Common myeloid progenitor, CD34-positive (primary cell): ENCODE measurements around the gene ARHGAP28.

ENCODE experiments used
- CTCF ChIA-PET: fragments of 350-600 bp; sonication (Branson Sonifier 250); formaldehyde crosslinking; loops from one replicate; lab custom pipeline; 2021; ENCODE audit warnings: antibody characterized with exemption; lab: Charles Lee
- POLR2A ChIA-PET: fragments of 350-600 bp; sonication (Branson Sonifier 250); formaldehyde crosslinking; loops from one replicate; lab custom pipeline; 2021; ENCODE audit warnings: antibody characterized with exemption; lab: Charles Lee
- DNase-seq, 3 donors: peaks; one replicate each; pipeline versions ENCODE4 v3.0.0 to v3.0.0-alpha.2; 2013
- H3K27ac ChIP-seq, 2 experiments: 1 replicate in 1 of 2; 2 replicates in 1 of 2; pipeline ENCODE4 v1.7.0; 2013; ENCODE audit warnings: inconsistent platforms in 2 of 2, low read length in 2 of 2, mild to moderate bottlenecking in 2 of 2, low read depth in 1 of 2, moderate library complexity in 1 of 2; ENCODE audit not compliant: severe bottlenecking in 2 of 2, insufficient read depth in 1 of 2, poor library complexity in 1 of 2
- H3K27me3 ChIP-seq, 5 experiments: replicated peaks in 2 of 5; 1 replicate in 3 of 5; 2 replicates in 2 of 5; pipeline versions ENCODE4 v1.6.1 to v1.7.0; 2013; ENCODE audit warnings: low read length in 4 of 5, mild to moderate bottlenecking in 2 of 5, moderate library complexity in 2 of 5, inconsistent platforms in 1 of 5; ENCODE audit not compliant: insufficient read depth in 5 of 5, control insufficient read depth in 4 of 5
- H3K36me3 ChIP-seq, 4 experiments: 1 replicate in 2 of 4; 2 replicates in 2 of 4; pipeline versions ENCODE4 v1.6.1 to v1.7.0; 2013; ENCODE audit warnings: low read length in 3 of 4, control low read depth in 1 of 4, mild to moderate bottlenecking in 1 of 4; ENCODE audit not compliant: control insufficient read depth in 4 of 4, insufficient read depth in 4 of 4
- H3K4me1 ChIP-seq, 4 experiments: 1 replicate in 3 of 4; 2 replicates in 1 of 4; pipeline versions ENCODE4 v1.6.1 to v1.7.1; 2013; ENCODE audit warnings: low read length in 3 of 4, mild to moderate bottlenecking in 3 of 4, control low read depth in 1 of 4, inconsistent platforms in 1 of 4, moderate library complexity in 1 of 4; ENCODE audit not compliant: control insufficient read depth in 4 of 4, insufficient read depth in 4 of 4; ENCODE audit errors: control extremely low read depth in 1 of 4
- H3K4me3 ChIP-seq, 7 experiments: 1 replicate in 4 of 7; 2 replicates in 3 of 7; pipeline versions ENCODE4 v1.5.1 to v1.7.0; 2013; ENCODE audit warnings: mild to moderate bottlenecking in 7 of 7, low read length in 6 of 7, moderate library complexity in 6 of 7, inconsistent platforms in 2 of 7, low read depth in 2 of 7, control low read depth in 1 of 7; ENCODE audit not compliant: insufficient read depth in 4 of 7, control insufficient read depth in 1 of 7; ENCODE audit errors: extremely low read depth in 1 of 7
- H3K9me3 ChIP-seq, 5 experiments: 1 replicate in 4 of 5; 2 replicates in 1 of 5; pipeline versions ENCODE4 v1.6.1 to v1.7.1; 2013; ENCODE audit warnings: low read length in 4 of 5, mild to moderate bottlenecking in 2 of 5, inconsistent platforms in 1 of 5, low read depth in 1 of 5, moderate library complexity in 1 of 5; ENCODE audit not compliant: control insufficient read depth in 4 of 5, insufficient read depth in 2 of 5; ENCODE audit errors: control extremely low read depth in 1 of 5
- WGBS: methylation state at CpG from one replicate; pipeline ENCODE4 v1.1.5; 2013; ENCODE audit not compliant: insufficient coverage; 5-methylcytosine and 5-hydroxymethylcytosine counted together

ARHGAP28 gene

GRCh38 chr18:6722690-6723089 lies 6.8 kb upstream of the ARHGAP28 start:
- ChIA-PET CTCF (interaction anchor here (0.7 kb wide), 1 partner anchor 241 kb away, joined by 4 read pairs; no protein-coding TSS in a partner anchor), POLR2A (no interaction called here)
- Histone ChIP-seq H3K27me3 (peaks cover 0 to 7% (median 0%) of the 10 kb centered on the region in 5 experiments), H3K36me3 (no peaks in the 10 kb centered on the region), H3K4me1 (no peaks in the 10 kb centered on the region), H3K9me3 (no peaks in the 10 kb centered on the region), H3K27ac (no peak overlapping the region), H3K4me3 (no peak overlapping the region)
- 95% methylated on average over 2 of the region's 4 CpGs for WGBS
- no peak for DNase-seq

- DNase-seq, result no peak
- no peak overlapping the region for H3K4me3 ChIP-seq
- peaks cover 0 to 4% (median 2%) of the 10 kb centered on the region in 4 experiments for H3K4me1 ChIP-seq
- WGBS, result no CpG with 5 or more reads among the region's 1 CpG
- no peaks in the 10 kb centered on the region for H3K9me3 ChIP-seq
- POLR2A ChIA-PET, result no interaction called here
- H3K27me3 ChIP-seq, result peaks cover 0 to 12% (median 0%) of the 10 kb centered on the region in 5 experiments
- CTCF ChIA-PET, result no interaction called here
- no peaks in the 10 kb centered on the region for H3K36me3 ChIP-seq
- no peak overlapping the region for H3K27ac ChIP-seq
Measured at GRCh38 chr18:6724331-6724730, 5.2 kb upstream of the ARHGAP28 start.

GRCh38 chr18:6728331-6728730 lies 1.2 kb upstream of the ARHGAP28 start:
- H3K36me3 ChIP-seq, result no peaks in the 10 kb centered on the region
- H3K27me3 ChIP-seq, result peaks cover 0 to 13% (median 4%) of the 10 kb centered on the region in 5 experiments
- no peak for DNase-seq
- H3K4me3 ChIP-seq, result no peak overlapping the region
- no peak overlapping the region for H3K27ac ChIP-seq
- ChIA-PET POLR2A (no interaction called here), CTCF (no interaction called here)
- H3K4me1 ChIP-seq, result peaks cover 4 to 10% (median 7%) of the 10 kb centered on the region in 4 experiments
- no peaks in the 10 kb centered on the region for H3K9me3 ChIP-seq
- 98% methylated on average over 5 of the region's 8 CpGs for WGBS

- Histone ChIP-seq H3K4me1 (peaks cover 4 to 10% (median 7%) of the 10 kb centered on the region in 4 experiments), H3K27me3 (peaks cover 0 to 13% (median 4%) of the 10 kb centered on the region in 5 experiments), H3K36me3 (no peaks in the 10 kb centered on the region), H3K4me3 (peak overlapping the region in 5 of 7 experiments; percentile 57 to 76 (median 67)), H3K27ac (no peak overlapping the region), H3K9me3 (no peaks in the 10 kb centered on the region)
- DNase-seq, result peak in 2 of 3 donors; percentile 20 to 28
- POLR2A ChIA-PET, result no interaction called here
- CTCF ChIA-PET, result interaction anchor here (0.5 kb wide), 1 partner anchor 87 kb away, joined by 3 read pairs; no protein-coding TSS in a partner anchor
- WGBS, result 56% methylated on average over 2 of the region's 5 CpGs
Measured at GRCh38 chr18:6728809-6729246, 688 bp upstream of the ARHGAP28 start.

GRCh38 chr18:6730416-6731221 lies 1.1 kb downstream of the ARHGAP28 start:
- H3K4me3 ChIP-seq, result peak overlapping the region in 4 of 7 experiments; percentile 23 to 76 (median 65)
- DNase-seq, result no peak

GRCh38 chr18:6731222-6731596 lies 1.7 kb downstream of the ARHGAP28 start:
- Histone ChIP-seq H3K4me1 (peaks cover 4 to 10% (median 7%) of the 10 kb centered on the region in 4 experiments), H3K9me3 (no peaks in the 10 kb centered on the region), H3K4me3 (no peak overlapping the region), H3K27me3 (peaks cover 0 to 13% (median 6%) of the 10 kb centered on the region in 5 experiments), H3K27ac (no peak overlapping the region), H3K36me3 (no peaks in the 10 kb centered on the region)
- CTCF ChIA-PET, result no interaction called here
- DNase-seq, result no peak
- POLR2A ChIA-PET, result no interaction called here
- 91% methylated on average over 5 of the region's 6 CpGs for WGBS

More at GRCh38 chr18:6730416-6731221, 1.1 kb downstream of the ARHGAP28 start:
- Histone ChIP-seq H3K36me3 (no peaks in the 10 kb centered on the region), H3K27ac (no peak overlapping the region), H3K27me3 (peaks cover 0 to 13% (median 5%) of the 10 kb centered on the region in 5 experiments), H3K9me3 (no peaks in the 10 kb centered on the region), H3K4me1 (peaks cover 4 to 10% (median 7%) of the 10 kb centered on the region in 4 experiments)
- ChIA-PET POLR2A (no interaction called here), CTCF (no interaction called here)
- WGBS, result 17% methylated on average over 1 of the region's 4 CpGs

- CTCF ChIA-PET, result interaction anchor here (0.6 kb wide), 1 partner anchor 35 kb away, joined by 3 read pairs; no protein-coding TSS in a partner anchor
- DNase-seq, result no peak
Measured at GRCh38 chr18:6732952-6733351, 3.4 kb downstream of the ARHGAP28 start.

More at GRCh38 chr18:6732952-6733351, 3.4 kb downstream of the ARHGAP28 start:
- H3K27ac ChIP-seq, result no peak overlapping the region
- POLR2A ChIA-PET, result no interaction called here
- no CpG with 5 or more reads among the region's 2 CpGs for WGBS
- no peaks in the 10 kb centered on the region for H3K36me3 ChIP-seq
- peaks cover 4 to 10% (median 7%) of the 10 kb centered on the region in 4 experiments for H3K4me1 ChIP-seq
- H3K27me3 ChIP-seq, result peaks cover 0 to 6% (median 5%) of the 10 kb centered on the region in 5 experiments
- no peak overlapping the region for H3K4me3 ChIP-seq
- no peaks in the 10 kb centered on the region for H3K9me3 ChIP-seq
